T-helper 2 cell treated with Interferon-gamma antibody and Interleukin-4, amounts not matched to agents 100 ng/mL and 5 ng/mL, for 36 hours (primary cell): Measurements from ENCODE around the gene SMIM1. TPM values are rescaled to one million over a fixed set of nuclear protein-coding genes. Genes with fewer than 3 reads are reported as not detected.
"Not testable (repeated sequence)": the region's sequence is repeated elsewhere in the genome, so short reads cannot be mapped to it uniquely, and the experiment has no call there.

ENCODE experiments used
- intact Hi-C: fragments of 100-400 bp; cut with micrococcal nuclease; formaldehyde crosslinking; loops from one replicate; pipeline ENCODE4 v1.15.1; 2023
- total RNA-seq: library from RNA; stranded (reverse); gene quantifications from 2 replicates; pipeline ENCODE4 v1.2.3, GENCODE V29; 2022

SMIM1 gene
- total RNA-seq, 1 donor from 2014 or later: not detected

DNA sequence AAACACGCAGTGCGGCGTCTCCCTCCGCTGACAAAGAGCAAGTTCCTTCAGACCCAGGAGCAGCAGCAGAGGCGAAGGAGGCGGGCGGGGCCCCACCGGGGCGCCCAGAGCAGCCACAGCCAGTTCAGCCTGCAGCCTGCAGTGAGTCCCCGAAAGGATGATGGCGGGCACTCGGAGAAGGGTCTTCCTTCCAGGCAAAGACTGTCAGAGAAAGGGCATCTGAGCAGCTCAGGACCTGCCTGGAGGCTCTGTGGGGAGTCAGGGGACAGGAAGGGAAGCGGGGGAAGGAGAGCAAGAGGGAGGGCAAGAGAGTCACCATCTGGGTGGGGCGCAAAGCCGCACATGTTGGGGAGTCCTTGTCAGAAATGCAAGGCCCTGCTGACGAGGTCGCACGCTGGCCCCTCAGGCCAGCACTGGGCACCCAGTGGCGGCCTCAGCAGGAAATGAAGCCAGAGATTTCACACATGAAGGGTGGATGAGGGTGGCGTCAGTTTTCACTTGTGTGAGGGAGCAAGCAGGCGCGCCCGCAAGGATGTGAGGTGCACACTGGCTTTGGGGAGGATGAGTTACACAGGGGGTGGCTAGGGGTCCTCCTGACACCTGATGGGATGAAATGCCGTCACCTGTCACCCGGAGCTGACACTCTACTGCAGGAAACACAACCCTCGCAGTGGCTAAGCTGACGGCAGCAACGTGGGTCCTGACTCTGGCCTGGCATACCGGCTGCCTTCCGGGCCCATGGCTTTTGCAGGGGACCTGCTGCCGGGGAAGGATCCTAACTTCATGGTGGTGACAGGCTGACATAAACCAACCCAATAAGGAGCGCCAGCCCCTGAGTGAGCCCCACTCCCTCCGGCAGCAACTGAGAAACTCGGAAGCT is 17.1 kb downstream of the SMIM1 start:
- intact Hi-C loops: no loop called here

DNA sequence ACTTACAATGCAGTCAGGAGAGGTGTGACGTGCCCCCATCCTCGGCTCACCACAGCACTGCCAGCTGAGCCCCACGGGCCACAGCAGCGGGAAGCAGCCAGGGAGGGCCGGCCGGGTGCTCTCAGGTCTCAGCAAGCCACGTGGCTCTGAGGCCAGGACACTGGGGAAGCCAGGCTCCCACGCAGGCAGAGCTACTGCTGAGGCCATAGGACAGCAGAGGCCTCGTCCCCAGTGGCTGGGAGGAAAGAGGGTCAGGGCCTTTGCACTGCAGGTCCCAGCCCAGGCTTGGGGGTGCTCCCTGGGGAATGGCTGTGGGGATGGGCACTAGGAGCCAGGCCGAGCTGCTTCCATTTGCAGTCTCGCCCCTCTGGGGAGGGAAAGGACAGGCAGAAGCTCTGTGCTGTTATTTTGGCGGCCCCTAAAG is 18.0 kb downstream of the SMIM1 start:
- intact Hi-C loops: no loop called here

DNA sequence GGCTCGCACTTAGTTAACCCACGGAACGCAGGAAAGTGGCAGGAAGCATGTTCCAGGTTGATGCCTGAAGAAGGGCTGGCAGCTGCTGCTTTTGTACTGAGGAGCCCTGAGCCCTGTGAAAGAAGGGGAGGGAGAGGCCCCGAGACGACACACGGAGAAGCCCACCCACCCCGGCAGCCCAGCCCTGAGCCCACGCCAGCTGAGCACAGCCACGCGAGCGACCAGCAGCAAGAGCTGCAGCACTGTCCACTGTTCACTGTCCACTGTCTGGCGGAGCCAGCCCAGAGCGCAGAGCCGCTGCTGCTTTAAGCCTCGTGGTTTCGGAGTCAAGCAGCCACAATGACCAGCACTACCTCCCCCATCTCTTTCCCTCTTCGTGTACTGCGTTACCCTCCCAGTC is 18.4 kb downstream of the SMIM1 start:
- intact Hi-C loops: no loop called here

DNA sequence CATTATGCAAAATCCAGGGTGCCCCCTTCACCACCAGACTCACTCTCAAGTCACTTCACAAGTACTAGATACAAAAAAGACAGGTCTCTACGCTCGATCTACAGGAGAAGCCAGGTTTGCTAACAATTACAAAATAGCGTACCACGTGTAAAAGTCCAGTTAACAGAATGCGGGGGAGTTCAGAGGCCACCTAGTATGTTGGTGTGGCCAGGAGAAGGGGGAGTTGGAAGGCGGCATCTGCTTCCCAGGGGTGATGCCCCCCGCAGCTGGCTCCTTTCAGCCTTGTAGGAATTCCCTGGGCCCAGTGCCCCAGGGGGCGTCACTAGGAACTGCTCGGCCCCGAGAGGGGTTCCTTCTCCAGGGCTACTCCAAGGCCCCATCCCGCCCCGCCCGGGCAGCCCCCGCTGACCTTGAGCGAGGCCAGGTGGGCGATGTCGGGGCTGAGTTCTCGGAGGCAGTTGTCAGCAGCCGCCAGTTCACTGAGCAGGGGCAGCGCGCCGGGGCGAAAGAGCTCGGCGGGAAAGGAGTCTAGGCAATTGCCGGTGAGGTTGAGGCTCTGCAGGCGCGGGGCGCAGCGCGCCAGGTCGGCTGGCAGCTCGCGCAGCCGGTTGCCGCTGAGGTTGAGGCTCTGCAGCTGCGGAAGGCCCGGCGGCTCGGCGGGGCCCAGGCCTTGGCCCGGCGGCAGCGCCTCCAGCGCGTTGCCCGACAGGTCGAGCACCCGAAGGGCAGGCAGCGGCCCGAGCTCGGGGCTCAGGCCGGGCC is 23.1 kb downstream of the SMIM1 start:
- intact Hi-C loops: loop anchor here (1.0 to 2.0 kb wide), 6 partner anchors 23 to 170 kb away; partner anchors contain the start of genes C1orf174, CEP104, DFFB and SMIM1

DNA sequence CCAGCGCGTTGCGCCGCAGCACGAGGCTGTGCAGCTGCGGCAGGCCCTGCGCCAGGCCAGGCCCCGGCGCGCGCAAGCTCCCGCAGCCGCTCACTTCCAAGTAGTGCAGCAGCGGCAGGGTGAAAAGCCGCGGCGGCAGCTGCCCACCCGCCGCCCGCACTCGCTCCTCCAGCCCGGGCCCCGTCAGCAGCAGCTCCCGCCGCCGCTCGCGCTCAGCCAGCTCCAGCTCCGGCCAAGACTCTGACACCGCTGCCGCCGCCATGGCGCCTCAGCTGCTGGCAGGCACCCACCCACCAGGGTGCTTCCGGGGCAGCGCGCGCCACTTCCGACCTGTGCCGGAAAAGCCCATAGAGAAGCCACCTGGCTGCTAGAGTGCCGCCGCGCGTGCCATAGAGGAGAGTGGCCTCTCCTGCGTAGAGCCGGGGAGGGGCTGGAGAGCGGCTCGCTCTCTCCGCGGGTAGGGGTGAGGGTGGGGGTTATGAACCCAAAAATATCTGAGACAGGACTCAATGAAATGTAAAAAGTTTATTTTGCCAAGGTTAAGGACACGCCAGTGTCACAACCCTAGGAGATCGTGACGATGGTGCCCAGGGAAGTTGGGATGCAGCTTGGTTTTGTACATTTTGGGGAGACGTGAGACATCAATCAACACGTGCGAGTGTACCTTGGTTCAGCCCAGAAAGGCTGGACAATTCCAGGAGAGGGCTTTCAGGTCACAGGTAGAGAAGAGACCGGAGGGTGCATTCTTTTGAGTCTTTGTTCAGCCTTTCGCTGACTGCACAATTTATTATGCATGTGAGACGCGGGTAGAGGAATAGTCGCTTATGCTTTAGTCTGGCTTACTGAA is 23.9 kb downstream of the SMIM1 start, which contains the start of gene LRRC47:
LRRC47 (minus strand) TSS at position 284 of the 847 bp plus-strand sequence; CDS start at position 262, 22 bp downstream.
- intact Hi-C loops: loop anchor here (1.0 to 2.0 kb wide), 6 partner anchors 24 to 171 kb away; partner anchors contain the start of genes C1orf174, CEP104, DFFB and SMIM1

DNA sequence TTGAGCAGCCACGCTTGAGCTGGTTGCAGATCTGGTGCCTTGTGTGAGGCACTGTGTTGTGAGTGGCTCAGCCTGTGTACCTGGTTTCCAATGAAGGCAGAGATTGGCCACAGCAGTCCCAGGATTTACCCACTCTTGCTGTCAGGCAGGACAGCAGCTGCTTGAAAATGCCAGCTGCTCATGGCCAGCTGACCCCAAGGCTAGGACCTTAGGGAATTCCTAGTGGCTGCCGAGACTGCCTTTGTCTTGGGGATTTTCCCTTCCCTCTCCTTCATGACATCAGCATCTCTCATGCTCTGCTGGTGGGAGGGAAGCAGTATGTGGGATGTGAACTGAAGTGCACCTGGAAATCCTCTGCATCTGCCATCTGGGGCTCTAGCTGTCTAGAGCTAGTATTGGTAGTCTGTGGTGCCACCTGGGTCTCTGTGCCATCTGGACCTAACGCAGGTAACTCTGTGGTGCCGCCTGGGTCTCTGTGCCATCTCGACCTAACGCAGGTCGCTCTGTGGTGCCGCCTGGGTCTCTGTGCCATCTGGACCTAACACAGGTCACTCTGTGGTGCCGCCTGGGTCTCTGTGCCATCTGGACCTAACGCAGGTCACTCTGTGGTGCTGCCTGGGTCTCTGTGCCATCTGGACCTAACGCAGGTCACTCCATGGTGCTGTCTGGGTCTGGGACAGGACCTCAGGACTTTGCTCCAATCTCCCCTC is 27.6 kb downstream of the SMIM1 start:
- intact Hi-C loops: no loop called here

DNA sequence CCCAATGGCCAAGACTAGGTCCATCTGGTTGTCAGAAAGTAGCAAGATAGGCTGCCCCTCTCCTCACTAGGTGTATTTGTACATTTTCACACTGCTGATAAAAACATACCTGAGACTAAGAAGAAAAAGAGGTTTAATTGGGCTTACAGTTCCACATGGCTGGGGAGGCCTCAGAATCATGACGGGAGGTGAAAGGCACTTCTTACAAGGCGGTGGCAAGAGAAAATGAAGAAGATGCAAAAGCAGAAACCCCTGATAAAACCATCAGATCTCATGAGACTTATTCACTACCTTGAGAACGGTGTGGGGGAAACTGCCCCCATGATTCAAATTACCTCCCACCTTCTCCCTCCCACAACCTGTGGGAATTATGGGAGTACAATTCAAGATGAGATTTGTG is 28.2 kb downstream of the SMIM1 start:
- intact Hi-C loops: not testable (repeated sequence)

DNA sequence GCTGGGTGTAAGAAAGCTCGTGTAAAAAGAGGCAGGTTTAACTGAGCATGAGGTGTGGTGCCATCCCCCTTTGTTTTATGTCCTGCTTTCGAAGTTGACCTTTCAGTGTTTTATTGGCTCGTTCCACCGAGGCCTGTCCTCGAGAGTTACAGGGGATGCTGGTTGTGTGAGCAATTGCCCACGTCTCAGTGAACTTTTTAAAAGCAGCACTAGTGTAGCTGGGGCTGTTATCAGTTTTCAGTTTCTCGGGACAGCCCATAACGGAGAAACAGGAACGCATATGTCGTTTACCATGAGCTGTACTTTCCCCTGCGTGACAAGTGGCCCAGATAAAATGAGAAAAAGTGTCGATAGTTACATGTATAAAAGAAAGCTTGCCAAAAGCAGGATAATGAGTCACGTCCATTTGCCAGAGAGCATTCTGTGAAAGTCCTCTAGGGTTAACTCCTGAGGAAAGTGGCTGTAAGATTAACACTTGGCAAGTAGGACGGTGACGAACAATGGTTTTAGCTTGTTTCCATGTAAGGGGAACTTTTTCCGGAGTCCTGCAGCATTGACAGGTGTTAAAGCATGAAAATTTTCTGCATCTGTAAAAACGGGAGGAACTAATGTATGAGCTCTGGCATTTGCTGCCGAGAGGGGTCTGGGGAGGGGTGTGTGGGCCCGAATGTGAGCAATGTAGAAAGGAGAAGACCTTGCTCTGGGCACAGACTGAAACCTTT is 31.5 kb downstream of the SMIM1 start:
- intact Hi-C loops: no loop called here

DNA sequence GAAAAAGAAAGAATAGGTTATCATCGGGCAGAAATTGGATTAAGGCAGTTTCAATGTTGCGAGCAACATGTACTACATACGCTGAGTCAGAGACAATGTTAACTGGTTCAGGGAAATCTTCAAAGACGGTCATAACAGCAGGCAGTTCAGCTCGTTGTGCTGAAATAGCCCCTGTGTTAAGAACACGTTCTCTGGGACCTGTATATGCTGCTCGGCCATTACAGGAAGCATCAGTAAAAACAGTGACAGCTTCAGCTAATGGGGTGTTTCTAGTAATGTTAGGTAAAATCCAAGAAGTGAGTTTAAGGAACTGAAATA is 32.0 kb downstream of the SMIM1 start:
- intact Hi-C loops: not testable (repeated sequence)

DNA sequence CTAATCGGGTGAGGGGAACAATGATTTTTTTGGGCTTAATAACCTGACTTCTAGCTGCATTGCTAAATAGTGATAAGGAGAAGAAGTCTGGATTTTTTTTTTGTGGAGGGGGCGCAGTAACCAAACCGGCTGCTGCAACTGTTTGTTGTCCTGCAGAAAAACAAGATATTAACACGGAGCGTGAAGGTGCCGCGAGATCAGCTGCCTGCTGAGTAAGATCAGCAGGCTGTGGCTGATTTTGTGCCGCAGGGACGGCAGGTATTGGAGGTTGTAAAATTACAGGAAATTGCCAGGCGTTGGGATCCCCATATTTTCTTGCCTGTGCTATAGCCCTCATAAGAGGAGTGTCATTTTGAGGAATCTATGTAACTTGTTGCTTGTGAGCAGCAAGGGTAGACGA is 32.5 kb downstream of the SMIM1 start:
- intact Hi-C loops: no loop called here

DNA sequence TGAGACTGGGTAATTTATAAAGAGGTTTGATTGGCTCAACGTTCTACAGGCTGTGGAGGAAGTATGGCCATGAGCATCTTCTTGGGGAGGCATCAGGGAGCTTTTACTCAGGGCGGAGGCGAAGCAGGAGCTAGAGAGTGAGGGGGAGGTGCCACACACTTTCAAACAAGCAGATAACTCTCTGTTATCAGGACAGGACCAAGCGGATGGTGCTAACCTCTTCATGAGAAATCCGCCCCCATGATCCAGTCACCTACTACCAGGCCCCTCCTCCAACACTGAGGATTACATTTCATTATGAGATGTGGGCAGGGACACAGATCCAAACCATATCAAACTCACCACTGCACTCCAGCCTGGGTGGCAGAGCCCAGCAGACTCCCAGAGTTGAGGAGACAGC is 35.2 kb downstream of the SMIM1 start:
- intact Hi-C loops: no loop called here

DNA sequence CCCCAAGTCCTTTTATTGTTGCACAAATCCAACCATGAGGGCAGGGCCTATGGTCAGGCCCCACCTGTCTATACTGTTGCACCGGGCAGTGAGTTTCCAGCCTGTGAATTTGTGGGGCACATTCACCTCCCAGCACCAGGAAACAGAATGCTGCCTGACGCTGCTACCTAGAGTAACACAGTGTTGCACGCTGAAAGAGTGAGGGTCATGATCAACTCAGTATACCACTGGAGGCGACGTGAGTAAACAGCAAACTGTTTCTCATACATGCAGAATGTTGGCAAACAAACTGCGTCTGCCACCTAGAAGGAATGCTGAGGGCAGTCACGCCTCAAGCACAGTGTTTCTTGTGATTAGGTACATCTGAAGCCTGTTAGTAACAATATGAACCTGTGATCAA is 37.1 kb downstream of the SMIM1 start:
- intact Hi-C loops: no loop called here

DNA sequence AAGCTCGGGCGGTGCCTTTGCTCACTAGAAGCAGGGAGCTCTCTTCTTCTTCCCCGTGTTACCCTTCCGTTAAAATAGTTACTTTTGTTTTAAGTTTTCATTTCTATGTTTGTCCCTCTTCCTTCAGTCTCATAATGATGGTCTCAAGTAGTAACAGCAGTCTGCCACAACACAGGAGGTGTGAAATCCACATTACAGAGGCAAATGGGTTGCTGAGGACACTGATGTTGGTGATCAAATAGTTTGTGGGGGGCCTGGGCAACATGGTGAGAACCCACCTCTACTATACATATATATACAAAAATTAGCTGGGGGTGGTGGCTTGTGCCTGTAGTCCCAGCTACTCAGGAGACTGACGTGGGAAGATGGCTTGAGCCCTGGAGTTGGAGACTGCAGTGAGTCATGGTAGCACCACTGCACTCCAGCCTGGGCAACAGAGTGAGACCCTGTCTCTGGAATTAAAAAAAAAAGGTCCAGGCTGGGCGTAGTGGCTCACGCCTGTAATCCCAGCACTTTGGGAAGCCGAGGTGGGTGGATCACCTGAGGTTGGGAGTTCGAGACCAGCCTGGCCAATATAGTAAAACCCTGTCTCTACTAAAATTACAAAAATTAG is 37.7 kb downstream of the SMIM1 start:
- intact Hi-C loops: not testable (repeated sequence)

DNA sequence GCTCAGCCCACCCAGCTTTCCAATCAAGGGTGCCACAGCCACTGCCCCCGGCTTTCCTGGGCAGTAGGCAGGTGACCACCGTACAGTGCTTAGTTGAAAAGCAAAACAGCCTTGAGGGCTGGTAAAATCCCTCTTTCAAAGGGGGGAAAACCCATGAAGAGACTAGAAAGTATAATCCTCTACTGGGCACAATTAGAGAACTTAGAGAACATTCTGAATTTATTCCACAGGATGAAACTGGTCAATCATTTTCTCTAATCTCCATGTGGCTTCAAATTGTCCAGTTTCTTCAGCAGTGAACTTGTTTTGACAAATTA is 39.0 kb downstream of the SMIM1 start:
- intact Hi-C loops: no loop called here

DNA sequence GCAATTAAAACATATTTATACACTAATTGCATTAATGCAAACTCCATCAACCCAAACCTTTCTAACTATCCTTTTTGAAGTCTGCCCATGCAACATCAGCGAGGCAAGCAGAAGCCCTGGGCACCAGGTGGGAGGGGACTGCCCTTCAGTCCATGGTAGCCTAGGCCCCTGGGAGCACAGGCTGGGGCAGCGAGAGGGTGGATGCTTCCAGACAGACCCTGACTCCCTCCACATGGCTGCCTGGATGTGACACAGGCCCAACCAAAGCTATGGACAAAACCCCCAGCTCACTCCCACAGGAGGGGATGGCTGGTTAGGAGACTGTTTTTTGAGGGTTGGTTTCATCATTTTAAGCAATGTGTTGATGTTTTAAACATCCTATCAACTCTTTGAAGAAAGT is 41.5 kb downstream of the SMIM1 start:
- intact Hi-C loops: no loop called here

DNA sequence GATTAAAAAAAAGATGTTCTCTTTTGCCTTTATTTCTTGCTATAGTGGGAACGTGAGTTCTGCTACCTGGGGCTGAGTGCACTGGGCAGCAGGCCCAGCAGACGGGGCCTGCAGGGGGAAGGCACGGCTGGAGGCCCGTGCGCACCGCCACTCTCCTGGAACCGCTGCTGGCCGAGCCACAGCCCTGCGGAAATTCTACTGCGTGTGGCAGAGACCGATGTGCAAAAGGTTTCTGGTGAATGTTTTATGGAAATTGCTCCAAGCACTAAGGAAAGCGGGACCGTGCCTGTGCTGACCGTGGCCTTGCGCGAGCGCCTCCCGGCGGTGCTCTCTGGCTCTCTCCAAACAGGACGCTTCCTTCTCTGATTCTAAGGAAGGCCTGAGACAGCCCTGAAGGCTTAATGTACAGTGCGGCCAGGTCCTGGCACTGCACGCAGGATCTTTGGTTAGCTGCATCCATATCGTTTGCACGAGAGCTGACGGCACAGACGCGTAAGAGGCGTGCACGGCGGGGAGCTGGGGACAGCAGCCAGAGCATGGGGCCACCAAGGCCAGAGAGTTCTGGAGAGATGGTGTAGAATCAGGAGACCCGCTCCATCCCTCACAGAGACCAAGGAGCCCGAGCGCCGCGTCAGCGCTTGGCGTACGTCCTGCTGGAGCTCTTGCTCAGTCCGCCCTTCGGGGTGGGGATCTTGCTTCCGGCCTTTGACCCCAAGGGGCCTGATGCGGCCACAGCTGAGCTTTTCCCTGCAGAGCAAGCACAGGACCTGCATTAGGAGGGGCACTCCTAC is 42.4 kb downstream of the SMIM1 start:
- intact Hi-C loops: no loop called here

DNA sequence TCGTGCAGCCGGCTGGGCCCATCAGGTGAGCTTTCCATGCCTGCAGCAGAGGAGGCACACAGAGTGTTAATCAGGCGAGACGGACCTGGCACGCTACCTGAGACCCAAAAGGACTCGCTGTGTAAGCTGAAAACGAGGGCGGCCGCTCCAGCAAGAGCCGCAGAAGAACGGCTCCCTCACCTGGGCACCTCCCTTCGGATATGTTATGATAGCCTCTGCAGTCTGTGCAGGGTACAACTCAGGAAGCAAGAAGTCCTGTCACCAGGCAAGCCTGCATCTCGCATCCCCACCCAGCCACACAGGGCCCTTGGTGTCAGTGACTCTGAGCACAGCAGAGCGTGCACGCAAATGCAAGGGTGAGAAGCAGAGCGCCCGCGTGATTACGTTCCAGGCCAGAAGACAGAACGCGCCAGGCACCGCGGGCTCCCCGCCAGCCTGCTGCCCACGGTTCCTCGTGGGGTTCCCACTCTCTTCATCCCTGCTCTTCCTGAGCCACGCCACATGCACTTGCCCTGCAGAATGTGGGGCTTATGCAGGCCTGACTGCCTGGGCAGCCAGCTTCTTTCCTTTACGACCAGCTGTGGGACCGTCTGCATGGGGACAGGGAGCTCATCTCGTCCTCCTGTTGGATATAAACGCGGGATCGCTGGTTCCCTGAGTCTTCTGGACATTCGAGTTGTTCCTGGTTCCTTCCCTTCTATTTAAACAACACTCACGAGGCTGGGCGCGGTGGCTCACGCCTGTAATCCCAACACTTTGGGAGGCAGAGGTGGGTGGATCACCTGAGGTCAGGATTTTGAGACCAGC is 44.0 kb downstream of the SMIM1 start:
- intact Hi-C loops: no loop called here

DNA sequence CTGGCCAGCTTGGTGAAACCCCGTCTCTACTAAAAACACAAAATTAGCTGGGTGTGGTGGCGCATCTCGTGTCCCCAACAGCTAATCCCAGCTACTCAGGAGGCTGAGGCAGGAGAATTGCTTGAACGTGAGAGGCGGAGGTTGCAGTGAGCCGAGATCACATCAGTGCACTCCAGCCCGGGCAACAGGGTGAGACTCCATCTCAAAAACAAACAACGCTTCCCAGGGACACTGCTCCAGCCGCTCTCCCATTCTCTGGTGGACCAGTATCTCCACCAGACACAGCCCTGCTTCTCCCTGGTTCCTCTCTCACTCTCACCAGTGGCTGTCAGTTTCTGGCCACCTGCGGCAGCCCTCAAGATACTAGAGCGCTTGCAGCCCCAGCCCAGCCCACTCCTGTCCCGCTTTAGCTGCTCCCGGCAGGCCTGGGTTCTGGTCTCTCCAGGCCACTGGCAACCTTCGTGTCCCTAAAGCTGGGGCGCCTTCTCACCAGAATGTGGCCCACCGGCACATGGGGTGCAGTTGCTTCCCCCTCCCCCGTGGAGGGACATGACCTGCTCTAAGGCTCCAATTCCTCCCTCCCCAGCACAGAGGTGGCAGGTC is 44.7 kb downstream of the SMIM1 start:
- intact Hi-C loops: no loop called here
